NCI-H2081 (cell line): ENCODE data around the gene ARGFX.
"Not testable (repeated sequence)": the region's sequence is repeated elsewhere in the genome, so short reads cannot be mapped to it uniquely, and the experiment has no call there.

Source experiments
- DNase-seq, 2 experiments: peaks; one replicate each; lab custom pipeline; 2025; lab: John Stamatoyannopoulos, UW

ARGFX gene

DNA sequence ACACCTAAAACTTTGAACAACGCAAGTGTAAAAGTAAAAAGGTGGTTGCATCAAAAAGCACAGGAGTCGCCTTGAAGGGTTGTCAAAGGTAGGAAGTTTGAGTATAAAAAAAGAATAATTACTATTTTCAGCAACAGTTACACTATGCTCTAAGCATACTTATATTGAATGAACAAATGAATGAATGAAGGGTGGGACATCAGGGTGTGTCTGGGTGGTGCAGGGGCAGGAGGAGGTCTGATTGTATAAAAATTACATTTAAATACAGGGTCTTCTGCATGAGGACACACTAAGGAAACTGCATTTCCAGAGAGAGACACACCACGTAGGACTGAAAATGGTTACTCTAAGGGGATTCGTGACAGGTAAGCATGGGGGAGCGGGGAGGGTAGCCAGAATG lies at the start of gene ARGFX:
ARGFX (plus strand) TSS at position 301 of the 400 bp plus-strand sequence. CDS start 2,765 bp downstream, outside the sequence.
- no peak for DNase-seq

DNA sequence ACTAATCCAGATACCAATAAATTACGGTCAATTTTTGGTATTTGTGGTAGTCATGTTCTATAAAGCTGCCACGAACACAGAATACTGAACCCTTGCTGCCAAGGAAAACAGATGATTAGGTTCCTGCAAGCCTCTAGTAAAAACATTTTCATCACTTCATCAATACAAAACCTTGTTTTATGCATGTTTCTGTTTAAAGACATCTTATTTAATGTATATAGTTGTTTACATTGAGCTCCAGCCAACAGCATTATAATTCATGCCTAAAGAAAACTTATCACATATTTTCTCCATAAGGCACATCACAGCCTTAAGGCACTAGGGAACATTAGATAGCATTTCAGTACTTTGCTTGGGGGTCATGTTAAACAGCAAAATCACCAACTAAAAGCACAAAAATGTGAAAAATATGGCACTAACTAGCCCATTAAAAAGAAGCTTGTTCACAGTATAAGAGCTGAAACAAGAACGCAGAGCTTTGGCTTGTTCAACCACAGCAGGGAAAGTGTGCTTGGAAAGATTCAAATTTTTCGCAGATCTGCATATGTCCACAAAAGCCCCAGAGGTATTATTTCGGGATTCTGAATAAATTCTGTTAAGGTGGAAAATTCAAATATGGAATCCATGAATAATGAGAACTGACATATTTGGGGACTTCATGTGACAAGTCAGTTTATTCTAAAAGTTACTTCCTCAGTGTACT lies 49.6 kb upstream of the ARGFX start:
- no peak for DNase-seq

DNA sequence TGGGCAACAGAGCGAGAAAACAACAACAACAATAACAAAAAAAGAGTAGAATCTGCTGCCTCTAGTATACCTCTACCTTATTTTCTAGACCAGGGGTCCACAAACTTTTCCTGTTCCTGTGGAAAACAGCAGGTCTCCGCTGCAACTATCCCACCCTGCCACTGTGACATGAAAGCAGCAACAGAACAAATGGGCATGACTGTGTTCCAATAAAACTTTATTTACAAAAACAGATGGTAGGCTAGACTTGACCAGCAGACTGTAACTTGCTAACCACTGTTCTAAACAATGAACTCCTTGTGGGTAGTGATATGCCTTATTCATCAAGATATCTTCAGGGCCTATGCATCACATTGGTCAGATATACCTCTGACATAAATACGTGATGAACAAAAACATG lies 47.2 kb upstream of the ARGFX start:
- DNase-seq = no peak

DNA sequence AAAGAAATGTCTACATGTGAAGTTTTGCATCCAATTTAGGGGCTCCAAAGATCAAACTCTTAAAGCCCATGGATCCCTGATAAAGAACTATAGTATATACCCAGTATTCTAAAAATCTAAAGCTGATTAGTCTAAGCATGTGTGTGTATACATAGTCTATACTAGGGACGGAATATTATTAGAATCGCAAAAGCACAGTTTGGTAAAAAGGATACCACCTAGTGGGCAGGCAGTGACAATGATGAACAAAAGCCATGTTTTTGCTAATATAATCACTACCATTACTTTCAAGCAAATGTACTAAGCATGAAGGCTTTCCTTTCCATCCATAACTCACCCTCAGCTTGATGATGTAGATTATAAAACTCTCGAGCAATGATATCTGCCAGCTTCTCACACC lies 38.4 kb upstream of the ARGFX start:
- DNase-seq = no peak

DNA sequence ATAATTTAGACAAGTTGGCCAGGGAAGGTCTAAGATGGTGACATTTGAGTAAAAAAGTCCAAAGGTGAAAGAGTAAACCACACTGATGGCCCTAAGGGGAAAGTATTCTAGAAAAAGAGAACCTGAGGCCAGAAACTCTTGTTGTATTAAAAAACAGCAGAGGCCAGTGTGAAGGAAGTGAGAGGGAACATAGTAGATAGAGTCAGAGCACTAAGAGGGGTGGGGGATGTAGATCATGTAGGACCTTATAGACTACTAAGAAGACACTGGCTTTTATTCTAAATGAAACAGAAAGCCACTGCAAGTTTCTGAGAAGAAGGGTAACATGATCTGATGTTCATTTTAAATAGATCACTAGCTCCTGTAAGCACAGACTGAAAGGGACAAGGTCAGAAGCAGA lies 36.5 kb upstream of the ARGFX start:
- DNase-seq = no peak

DNA sequence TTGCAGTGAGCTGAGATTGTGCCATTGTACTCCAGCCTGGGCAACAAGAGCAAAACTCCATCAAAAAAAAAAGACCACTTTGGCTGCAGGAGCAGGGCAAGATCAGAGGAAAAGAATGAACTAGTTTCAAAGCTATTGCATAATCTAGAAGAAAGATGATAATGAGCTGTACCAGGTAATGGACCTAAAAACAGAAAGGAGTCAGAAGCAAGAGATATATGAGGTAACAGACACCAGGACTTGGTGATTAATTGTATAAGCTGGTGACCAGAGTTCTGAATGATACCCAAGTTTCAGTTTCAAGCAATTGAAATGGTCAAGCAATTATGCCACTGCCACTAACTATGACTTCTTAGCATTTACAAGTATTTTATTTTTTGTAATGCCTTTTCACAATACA lies 24.8 kb upstream of the ARGFX start:
- no peak for DNase-seq

DNA sequence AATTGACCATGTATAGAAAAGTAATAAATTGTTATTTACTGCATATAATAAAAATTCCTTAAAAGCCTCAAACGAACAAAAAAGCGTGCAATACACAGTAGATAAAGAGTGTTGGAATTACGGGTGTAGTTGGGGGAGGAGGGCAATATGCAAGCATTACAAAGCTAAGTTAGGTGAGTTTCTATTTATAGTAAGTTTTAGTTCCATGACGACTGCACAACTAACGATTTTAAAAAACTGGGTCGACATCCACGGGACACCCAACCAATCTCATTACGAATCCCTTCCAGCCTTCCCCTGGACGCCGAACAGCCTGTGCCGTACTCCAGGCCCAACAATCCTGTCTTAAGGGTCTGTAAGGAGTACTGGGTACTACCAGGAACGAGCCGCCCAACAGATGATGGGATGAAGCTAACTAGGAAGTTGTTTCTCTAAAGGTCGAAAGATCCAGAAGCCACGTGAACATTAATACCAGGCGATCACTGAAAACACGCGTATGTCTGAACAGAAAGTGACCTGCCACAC lies 22.6 kb upstream of the ARGFX start:
- peak in 1 of 2 experiments; percentile 51 for DNase-seq

DNA sequence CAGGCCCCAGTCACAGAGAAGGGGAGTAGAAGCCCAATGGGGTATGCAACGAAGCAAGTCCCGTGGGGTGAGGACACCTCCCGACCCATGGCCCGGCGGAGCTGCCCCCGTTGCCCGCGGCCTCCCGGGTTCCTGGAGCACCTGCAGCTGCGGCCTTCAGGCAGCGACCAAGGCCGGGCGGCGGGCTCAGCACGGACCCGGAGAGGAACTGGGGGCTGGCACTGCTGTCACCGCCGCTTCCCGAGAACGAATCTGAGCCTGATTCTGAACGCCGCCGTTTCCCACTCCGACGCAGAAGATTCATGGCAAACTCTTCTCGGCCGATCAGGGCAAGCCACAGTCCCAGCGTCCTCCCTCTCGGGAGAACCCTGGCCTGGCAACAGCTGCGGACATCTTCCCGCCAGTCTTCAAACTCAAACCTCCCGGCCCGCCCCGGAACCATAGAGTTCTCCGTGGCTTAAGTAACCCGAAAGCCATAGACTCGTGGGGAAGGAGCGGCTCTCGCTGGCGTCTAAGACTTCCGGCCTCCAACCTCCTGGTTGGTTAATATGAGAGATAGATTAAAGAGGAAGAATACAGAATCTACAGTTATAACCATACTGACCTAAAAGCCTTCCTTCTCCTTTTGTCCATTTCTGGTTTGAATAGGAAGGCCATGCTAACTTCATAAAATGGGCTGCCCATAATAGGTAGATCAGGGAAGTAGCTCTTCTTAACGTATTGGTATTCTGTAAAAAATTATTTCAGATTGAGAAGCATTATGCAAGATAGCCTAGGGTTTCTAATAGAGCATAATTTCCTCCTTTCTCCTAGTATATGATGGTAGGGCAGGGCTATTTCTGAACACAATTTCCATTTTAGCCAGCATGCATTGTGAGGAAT lies 21.9 kb upstream of the ARGFX start, which contains the start of gene POLQ:
POLQ (minus strand) TSS at position 415 of the 882 bp plus-strand sequence; CDS start at position 304, 111 bp downstream.
- DNase-seq = peak; percentile 97

DNA sequence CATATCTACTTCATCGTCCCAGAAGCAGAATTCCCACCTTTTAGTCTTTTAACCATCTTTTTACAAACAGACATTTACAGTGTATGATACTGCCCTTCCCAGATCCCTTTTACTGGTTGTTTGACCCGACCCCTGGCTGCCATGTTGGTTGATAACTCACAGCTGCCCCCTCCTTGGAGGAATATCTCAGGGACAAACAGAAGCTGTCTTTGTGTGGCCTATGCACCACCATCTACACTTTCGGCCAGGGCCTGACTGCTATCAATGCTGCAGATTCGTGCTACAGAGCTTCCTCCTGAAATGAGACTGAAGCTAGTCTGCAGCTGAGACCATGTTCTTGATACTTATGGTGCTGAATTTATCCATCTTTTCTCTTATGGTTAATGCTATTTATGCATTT lies 15.4 kb upstream of the ARGFX start:
- no peak for DNase-seq

DNA sequence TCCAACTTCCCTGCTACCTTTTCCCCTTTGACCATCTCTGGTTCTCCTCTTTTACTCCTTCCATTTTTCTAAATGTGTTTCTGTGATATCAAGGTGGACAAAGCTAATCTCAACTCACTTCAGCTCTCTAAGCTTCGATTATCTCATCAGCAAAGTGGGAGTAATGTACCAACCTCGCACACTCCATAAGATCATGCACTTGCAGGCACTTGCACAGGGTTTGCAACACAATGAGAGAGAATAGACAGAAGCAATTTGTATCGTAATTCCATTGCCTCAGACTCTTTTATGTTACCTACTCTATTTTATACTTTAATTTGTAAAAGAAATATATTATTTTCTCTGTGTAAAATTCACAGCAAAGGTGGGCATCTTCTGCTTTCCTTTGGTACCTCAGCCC lies 15.0 kb upstream of the ARGFX start:
- DNase-seq = no peak

DNA sequence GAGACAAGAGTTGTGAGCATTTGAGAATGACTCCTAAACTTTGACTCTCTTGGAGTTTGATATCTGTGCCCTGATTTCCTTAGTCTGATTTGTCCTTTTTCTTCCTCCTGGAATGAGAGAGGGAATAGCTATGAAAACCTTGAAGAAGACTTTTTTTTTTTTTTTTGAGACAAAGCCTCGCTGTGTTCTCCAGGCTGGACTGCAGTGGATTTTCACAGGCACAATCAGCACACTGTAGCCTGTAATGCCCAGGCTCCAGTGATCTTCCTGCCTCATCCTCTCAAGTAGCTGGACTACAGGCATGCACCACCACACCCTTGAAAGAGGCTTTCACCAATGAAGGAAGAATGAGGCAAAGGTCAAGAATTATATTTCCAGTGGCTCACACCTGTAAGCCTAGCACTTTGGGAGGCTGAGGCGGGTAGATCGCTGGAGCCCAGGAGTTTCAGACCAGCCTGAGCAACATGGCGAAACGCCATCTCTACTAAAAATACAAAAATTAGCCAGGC lies 10.3 kb upstream of the ARGFX start:
- no peak for DNase-seq

DNA sequence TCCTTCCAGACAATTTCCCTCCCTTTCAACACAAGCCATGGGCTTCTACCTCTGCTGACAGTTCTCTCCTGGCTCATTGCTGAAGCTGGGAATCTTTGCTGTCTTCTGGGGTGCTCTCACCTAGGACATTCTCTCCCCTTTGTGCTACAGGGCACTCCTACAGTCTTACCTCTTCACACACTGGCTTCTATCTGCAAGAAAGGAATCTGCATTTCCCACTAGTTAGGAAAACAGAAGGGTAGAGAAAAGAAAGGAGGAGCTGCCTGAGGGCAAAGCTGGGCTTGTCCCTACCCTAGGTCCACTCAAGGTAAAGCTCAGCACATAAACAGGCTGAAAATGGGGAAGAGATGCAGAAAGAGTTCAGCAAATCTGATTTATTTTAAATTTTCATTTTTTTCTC lies 5.6 kb upstream of the ARGFX start:
- no peak for DNase-seq

DNA sequence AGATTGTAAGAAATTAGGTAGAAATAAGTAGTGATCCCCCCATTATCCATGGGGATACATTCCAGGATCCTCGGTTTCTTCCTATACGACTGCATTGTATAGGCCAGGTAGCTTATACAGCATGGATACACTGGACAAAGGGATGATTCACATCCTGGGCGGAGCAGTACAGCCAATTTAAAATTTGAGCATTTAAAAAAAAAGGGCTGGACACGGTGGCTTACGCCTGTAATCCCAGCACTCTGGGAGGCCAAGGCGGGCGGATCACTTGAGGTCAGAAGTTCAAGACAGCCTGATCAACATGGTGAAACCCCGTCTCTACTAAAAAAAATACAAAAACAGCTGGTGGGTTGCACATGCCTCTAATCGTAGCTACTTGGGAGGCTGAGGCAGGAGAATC lies 976 bp upstream of the ARGFX start:
- no peak for DNase-seq

DNA sequence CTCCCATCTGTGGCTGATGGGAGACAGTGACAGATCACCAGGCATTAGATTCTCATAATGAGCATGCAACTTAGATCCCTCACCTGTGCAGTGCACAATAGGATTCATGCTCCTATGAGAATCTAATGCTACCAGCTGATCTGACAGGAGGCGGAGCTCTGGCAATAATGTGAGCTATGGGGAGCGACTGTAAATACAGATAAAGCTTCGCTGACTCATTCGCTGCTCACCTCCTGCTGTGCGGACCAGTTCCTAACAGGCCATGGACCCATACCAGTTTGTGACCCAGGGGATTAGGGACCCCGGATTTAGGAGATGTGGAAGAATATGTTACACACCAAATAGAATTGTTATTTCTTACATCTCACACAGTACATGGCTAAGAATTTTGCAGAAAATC lies 6.7 kb downstream of the ARGFX start:
- peak; percentile 4 to 41 for DNase-seq

DNA sequence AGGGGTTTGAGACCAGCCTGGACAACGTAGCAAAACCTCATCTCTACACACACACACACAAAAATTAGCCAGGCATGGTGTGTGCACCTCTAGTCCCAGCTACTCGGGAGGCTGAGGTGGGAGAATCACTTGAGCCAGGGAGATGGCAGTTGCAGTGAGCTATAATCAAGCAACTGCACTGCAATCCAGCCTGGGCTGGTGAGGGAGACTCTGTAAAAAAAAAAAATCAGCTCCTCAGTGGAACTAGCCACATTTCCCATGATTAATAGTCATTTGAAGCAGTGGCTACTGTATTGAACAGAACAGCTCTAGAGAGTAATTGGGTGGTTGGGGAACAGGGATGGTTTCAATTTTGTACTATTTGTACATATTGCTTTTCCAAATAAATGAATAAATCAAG lies 13.9 kb downstream of the ARGFX start:
- no peak for DNase-seq

DNA sequence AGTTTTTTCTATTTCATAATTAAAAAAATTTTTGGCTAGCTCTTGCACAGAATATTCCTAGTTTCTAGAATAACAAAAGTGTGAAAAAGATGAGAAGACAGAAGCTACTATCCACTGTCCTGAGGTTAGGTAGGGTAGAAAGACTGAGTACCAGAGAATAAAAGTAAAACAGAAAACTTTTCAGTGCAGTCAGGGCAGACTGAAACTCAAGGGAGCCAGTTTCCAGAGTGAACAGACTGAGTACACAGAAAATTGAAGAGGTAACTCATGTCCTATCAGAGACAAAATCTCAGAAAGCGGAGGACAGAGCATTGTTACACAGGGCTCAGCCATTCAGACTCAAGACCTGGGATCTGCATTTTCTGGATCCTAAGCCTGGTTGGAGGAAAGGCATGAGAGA lies 16.7 kb downstream of the ARGFX start:
- no peak for DNase-seq

DNA sequence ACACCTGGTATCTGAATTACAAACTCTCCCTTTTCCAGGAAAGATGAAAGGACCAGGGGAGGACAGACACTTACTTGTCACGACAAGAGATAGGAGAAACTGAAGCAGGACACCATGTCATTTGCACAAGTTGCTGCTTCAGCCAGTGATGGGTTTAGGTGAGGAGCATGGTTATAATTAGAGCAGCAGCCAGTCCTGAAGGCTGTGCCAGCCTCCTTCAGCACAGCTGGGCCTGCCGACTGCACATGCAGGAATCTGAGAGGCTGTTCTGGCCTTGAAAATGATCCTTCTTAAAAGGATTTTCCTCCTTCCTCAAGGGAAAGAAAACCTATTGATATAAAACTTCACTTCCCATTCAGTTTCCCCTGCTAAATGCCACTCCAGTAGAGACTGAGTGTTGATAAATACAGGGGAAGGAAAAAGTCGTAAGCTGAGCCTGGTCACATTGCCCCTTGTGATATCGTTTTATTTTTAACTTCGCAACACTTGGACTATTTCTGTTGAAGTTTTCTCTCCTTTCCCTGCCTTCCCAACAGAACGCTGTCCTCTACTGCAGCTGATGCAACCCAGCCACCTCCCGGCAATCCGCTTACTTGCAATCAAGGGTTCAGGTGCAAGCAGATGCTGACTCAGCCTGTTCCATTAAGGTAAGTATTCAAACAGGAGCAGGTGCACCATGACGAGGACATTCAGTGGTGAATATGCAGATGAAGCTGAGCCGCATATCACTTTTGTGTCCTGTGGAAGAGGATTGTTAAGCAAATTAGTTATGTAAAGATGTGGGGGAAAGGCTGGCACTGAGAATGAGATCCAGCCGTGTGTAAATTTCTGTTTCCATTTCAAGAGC lies 25.3 kb downstream of the ARGFX start, which contains the start of gene FBXO40:
FBXO40 (plus strand) TSS at position 524 of the 847 bp plus-strand sequence. CDS start 27,197 bp downstream, outside the sequence.
- peak; percentile 67 to 87 for DNase-seq

DNA sequence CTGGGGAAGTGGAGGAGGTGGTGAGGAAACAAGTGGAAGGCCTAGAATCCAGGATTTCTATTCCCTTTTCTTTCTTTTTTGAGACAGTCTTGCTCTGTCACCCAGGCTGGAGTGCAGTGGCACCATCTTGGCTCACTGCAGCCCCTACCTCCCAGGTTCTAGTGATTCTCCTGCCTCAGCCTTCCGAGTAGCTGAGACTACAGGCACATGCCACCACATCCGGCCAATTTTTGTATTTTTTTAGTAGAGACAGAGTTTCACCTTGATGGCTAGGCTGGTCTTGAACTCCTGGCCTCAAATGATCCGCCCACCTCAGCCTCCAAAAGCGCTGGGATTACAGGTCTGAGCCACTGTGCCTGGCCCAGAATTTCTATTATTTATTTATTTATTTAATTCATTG lies 26.1 kb downstream of the ARGFX start:
- not testable (repeated sequence) for DNase-seq

DNA sequence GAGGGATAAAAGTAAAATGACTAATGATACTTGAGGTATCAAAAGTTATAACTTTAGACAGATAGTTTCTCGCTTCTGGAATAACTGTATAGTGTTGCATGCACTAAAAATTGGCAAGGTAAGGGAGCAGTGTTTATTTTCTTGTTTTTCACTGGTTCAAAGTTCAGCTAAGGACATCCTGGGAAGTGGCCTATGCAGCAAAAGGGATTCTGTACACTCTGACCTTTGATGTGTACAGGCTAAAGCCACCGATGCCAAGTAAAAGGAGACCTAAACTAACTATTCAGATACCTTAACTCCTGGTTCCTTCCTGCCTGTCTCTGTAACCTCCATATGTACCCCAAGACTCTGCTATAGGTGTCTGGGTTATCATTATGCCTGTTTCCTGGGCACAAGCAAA lies 27.1 kb downstream of the ARGFX start:
- DNase-seq = no peak

DNA sequence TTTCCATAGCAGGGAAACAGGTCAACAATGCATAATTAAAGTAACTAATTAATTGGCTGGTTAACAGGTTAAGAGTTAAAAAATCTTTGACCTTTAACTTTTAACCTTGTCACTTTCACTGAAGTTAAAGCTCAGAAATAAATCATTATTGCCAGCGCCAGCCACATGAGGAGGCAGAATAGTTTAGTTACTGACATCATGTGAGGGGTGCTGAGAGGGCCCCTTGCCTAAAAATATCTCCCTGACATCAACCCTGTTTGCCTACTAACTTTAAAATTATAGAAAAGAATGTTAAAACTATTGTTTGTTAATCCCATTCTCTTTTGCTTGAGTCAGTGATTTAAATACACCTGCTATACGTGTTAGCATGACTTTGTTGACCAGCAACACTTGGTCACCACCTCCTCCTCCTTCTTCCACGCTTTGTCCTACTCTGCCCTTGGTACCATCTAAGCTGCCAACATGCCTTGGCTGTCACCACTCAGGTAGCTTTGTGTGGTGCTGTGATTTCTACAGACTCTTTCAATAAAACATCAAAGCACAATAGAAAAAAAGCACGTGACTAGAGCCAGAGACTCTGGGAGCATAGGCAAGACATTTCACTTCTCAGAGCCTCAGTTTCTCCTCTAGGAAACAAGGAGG lies 28.1 kb downstream of the ARGFX start:
- DNase-seq = no peak

DNA sequence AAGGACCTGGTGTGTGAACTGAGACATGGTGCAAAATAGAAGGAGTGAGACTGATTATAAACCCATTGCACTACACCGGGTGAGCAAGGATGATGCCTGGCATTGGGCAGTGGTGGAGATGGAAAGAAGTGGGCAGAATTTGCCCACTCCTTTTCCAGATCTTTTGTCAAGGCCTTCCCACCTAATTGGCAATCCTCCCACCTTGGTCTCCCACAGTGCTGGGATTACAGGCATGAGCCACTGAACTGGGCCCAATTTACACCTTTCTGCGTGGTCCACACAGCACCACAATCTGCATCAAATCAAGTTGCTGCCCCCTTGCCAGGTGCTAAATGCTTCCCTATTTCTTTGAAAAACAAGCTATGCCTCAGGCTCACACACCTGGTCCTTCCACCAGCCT lies 30.8 kb downstream of the ARGFX start:
- no peak for DNase-seq
